IMR-90 (cell line): Measurements from ENCODE around the gene MAPK9. TPM values are rescaled to one million over a fixed set of nuclear protein-coding genes. Genes with fewer than 3 reads are reported as not detected.

Experiments
- ATAC-seq: fragments of 200-7000 bp; cut with Tn5 transposase; 2 replicates; pipeline ENCODE4 v1.9.1; 2020; ENCODE audit warnings: low read depth, mild to moderate bottlenecking, moderate library complexity
- BruUV-seq: library from RNA; stranded (reverse); fragments of 400-500 nt; replicated peaks from 2 replicates; lab custom pipeline; 2021; lab: Mats Ljungman, UMichigan
- CTCF ChIA-PET: fragments of 300-600 bp; formaldehyde crosslinking; extraction: SDS; loops from one replicate; lab custom pipeline; 2021; ENCODE audit warnings: antibody characterized with exemption; lab: Yijun Ruan, JAX
- POLR2A ChIA-PET: fragments of 300-600 bp; sonication (Branson Sonifier 250); formaldehyde crosslinking; loops from one replicate; lab custom pipeline; 2022; ENCODE audit warnings: antibody characterized with exemption; ENCODE audit not compliant: unreplicated experiment; lab: Charles Lee
- DNase-seq: peaks from one replicate; pipeline ENCODE4 v3.0.0; 2013
- H2AFZ ChIP-seq: replicated peaks from 2 replicates; pipeline ENCODE3; 2013; ENCODE audit warnings: low read length, mild to moderate bottlenecking; ENCODE audit not compliant: poor library complexity
- H2AK5ac ChIP-seq: 2 replicates; pipeline ENCODE4 v1.6.1; 2013; ENCODE audit warnings: low read depth, low read length, inconsistent platforms
- H2AK9ac ChIP-seq: replicated peaks from 2 replicates; pipeline ENCODE3; 2013; ENCODE audit warnings: mild to moderate bottlenecking, low read depth, low read length, moderate library complexity; ENCODE audit not compliant: poor library complexity
- H2BK120ac ChIP-seq: 2 replicates; pipeline ENCODE4 v1.6.1; 2013; ENCODE audit warnings: low read depth, low read length, inconsistent platforms
- H2BK15ac ChIP-seq: 3 replicates; pipeline ENCODE4 v1.6.1; 2013; ENCODE audit warnings: low read depth, low read length, inconsistent platforms
- H2BK20ac ChIP-seq: 2 replicates; pipeline ENCODE4 v1.6.1; 2013; ENCODE audit warnings: low read depth, mild to moderate bottlenecking, inconsistent platforms, low read length, moderate library complexity
- H2BK5ac ChIP-seq: 2 replicates; pipeline ENCODE4 v1.6.1; 2013; ENCODE audit warnings: mild to moderate bottlenecking, low read depth, low read length, inconsistent platforms; ENCODE audit not compliant: poor library complexity, severe bottlenecking
- H3K14ac ChIP-seq: replicated peaks from 2 replicates; pipeline ENCODE4 v1.6.1; 2013; ENCODE audit warnings: low read depth, low read length, inconsistent platforms
- H3K18ac ChIP-seq: 2 replicates; pipeline ENCODE4 v1.6.1; 2013; ENCODE audit warnings: low read depth, low read length, control low read depth
- H3K23ac ChIP-seq: 2 replicates; pipeline ENCODE4 v1.6.1; 2013; ENCODE audit warnings: low read depth, low read length, inconsistent platforms
- H3K27ac ChIP-seq: 2 replicates; pipeline ENCODE4 v1.5.1; 2013; ENCODE audit warnings: mild to moderate bottlenecking, control low read depth, low read length; ENCODE audit not compliant: insufficient read depth
- H3K27me3 ChIP-seq: 2 replicates; pipeline ENCODE4 v1.6.1; 2013; ENCODE audit warnings: low read length; ENCODE audit not compliant: control insufficient read depth, insufficient read depth
- H3K36me3 ChIP-seq: 2 replicates; pipeline ENCODE4 v1.6.1; 2013; ENCODE audit warnings: low read length, mixed read lengths; ENCODE audit not compliant: control insufficient read depth, insufficient read depth
- H3K4ac ChIP-seq: 2 replicates; pipeline ENCODE4 v1.6.1; 2013; ENCODE audit warnings: low read depth, low read length, inconsistent platforms
- H3K4me1 ChIP-seq: 2 replicates; pipeline ENCODE4 v1.6.1; 2013; ENCODE audit warnings: low read length, mixed read lengths; ENCODE audit not compliant: control insufficient read depth, insufficient read depth
- H3K4me2 ChIP-seq: 2 replicates; pipeline ENCODE4 v1.6.1; 2013; ENCODE audit warnings: low read depth, mild to moderate bottlenecking, control low read depth, low read length, moderate library complexity
- H3K4me3 ChIP-seq: 2 replicates; pipeline ENCODE4 v1.5.1; 2013; ENCODE audit warnings: low read depth, mild to moderate bottlenecking, control low read depth, low read length, moderate library complexity; ENCODE audit not compliant: insufficient read depth
- H3K56ac ChIP-seq: 2 replicates; pipeline ENCODE4 v1.6.1; 2013; ENCODE audit warnings: low read length, inconsistent platforms; ENCODE audit not compliant: insufficient read depth; ENCODE audit errors: extremely low read depth
- H3K79me1 ChIP-seq, 2 experiments: 2 replicates each; pipeline ENCODE4 v1.6.1; 2013; ENCODE audit warnings: low read length in 2 of 2, inconsistent platforms in 1 of 2, low read depth in 1 of 2
- H3K9ac ChIP-seq: 2 replicates; pipeline ENCODE4 v1.6.1; 2013; ENCODE audit warnings: low read depth, low read length, control low read depth
- H3K9me1 ChIP-seq: 2 replicates; pipeline ENCODE4 v1.6.1; 2013; ENCODE audit warnings: low read length, inconsistent platforms; ENCODE audit not compliant: insufficient read depth
- H3K9me3 ChIP-seq: 2 replicates; pipeline ENCODE4 v1.6.1; 2013; ENCODE audit warnings: low read length; ENCODE audit not compliant: control insufficient read depth, insufficient read depth
- H4K20me1 ChIP-seq: 2 replicates; pipeline ENCODE4 v1.6.1; 2013; ENCODE audit warnings: low read length, inconsistent platforms; ENCODE audit not compliant: insufficient read depth
- H4K5ac ChIP-seq: 2 replicates; pipeline ENCODE4 v1.6.1; 2013; ENCODE audit warnings: mild to moderate bottlenecking, low read depth, low read length, control low read depth
- H4K8ac ChIP-seq, 2 experiments: 2 replicates each; pipeline ENCODE4 v1.6.1; 2013; ENCODE audit warnings: low read depth in 2 of 2, low read length in 2 of 2, control low read depth in 1 of 2, inconsistent platforms in 1 of 2
- H4K91ac ChIP-seq: 2 replicates; pipeline ENCODE4 v1.6.1; 2013; ENCODE audit warnings: low read depth, low read length, inconsistent platforms; ENCODE audit not compliant: insufficient read depth
- FOS ChIP-seq: fragments of 150-350 bp; IDR thresholded peaks from 2 replicates; pipeline ENCODE4 v1.6.1; 2016; ENCODE audit warnings: low read depth, low read length
- MAZ ChIP-seq: IDR thresholded peaks from 2 replicates; pipeline ENCODE4 v1.6.1; 2012; ENCODE audit warnings: low read depth, mild to moderate bottlenecking, low read length, improper control_type of control experiment, moderate library complexity, borderline replicate concordance
- WGBS, 2 experiments: methylation state at CpG; one replicate each; pipeline versions ENCODE4 v1.1.5 to v1.1.7; 2013; ENCODE audit warnings: missing lambda C conversion rate in 2 of 2; ENCODE audit not compliant: insufficient read length in 1 of 2; ENCODE audit errors: extremely low coverage in 2 of 2; 5-methylcytosine and 5-hydroxymethylcytosine counted together
- dilution Hi-C: fragments of 300-500 bp; cut with HindIII; formaldehyde crosslinking; loops from one replicate; pipeline ENCODE4 v1.14.3; 2018; ENCODE audit warnings: low sequenced_read_pairs; ENCODE audit not compliant: unreplicated experiment
- in situ Hi-C: fragments of 300-500 bp; cut with MboI; formaldehyde crosslinking; loops from 3 replicates; pipeline ENCODE4 v1.14.3; 2019; ENCODE audit warnings: low sequenced_read_pairs, inconsistent platforms, mixed read lengths
- intact Hi-C: fragments of 100-400 bp; cut with micrococcal nuclease; formaldehyde crosslinking; loops from 2 replicates; pipeline ENCODE4 v1.10.0; 2022
- polyA plus RNA-seq, 3 experiments: library from polyadenylated mRNA; depleted of rRNA; stranded (reverse); fragments of >200 nt; gene quantifications; 2 replicates each; pipeline ENCODE4 v1.2.3, GENCODE V29; 2012; ENCODE audit warnings: low replicate concordance in 1 of 3
- total RNA-seq: library from RNA; depleted of rRNA; stranded (reverse); fragments of >200 nt; gene quantifications from 2 replicates; pipeline ENCODE4 v1.2.3, GENCODE V29; 2012
- TF ChIP-seq, protein P1 (sequence below): fragments of 150-350 bp; IDR thresholded peaks from 2 replicates; pipeline ENCODE4 v1.6.1; 2017; ENCODE audit warnings: mild to moderate bottlenecking, antibody characterized with exemption, low read length, low read depth

Gene MAPK9
- total and polyA plus RNA-seq, 2 of the 4 experiments (the other 2 are of a cell fraction): 22.9 to 23.3 TPM

DNA sequence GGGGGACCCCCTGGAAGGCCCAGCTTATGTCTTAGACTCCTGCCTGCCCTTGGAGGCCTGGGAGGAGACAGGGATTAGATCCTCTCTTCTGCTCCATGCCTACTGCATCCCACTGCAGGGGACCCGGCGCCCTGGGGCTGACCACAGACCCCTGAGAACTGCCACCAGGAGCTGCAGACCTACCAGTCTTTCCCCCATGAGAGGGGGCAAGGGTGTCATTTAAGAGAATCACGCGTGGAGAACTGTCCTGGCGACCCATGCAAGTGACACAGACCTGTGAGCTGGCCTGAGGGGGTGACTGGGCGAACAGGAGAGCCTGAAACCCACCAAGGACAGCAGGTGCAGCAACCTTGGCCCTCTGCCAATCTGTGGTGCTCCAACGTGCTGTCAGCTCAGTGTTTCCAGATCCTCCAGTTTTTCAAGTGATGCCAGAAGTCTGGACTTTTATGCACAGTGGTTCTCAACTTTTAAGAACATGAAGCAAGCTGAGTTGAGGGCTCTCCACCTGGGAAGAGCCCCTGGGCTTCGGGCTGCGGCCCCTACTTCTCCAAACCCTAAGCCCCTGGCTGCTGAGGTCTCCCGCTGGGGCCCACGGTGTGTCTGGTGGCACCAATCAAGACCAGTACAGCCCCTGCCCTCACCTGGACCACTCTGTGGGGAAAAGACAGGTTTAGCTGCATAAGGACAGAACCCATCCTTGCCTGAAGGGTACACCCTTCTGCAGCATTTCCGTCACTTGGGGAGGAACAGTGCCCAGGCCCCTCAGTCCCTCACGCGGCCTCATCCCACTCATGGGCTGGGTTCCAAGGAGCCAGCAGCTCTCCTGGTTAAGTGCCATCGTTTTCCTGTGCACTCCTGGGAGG lies 43.1 kb upstream of the MAPK9 start:
- Histone ChIP-seq H3K14ac (no peak overlapping the region), H2BK20ac (no peak overlapping the region), H2BK5ac (no peak overlapping the region), H3K9me3 (no peaks in the 10 kb centered on the region), H4K20me1 (peaks cover 21% of the 10 kb centered on the region), H3K9ac (no peak overlapping the region), H3K79me1 (peaks cover 0 to 15% of the 10 kb centered on the region in 2 experiments; a peak in 2 of 4 replicates), H3K27me3 (no peaks in the 10 kb centered on the region), H2AK9ac (no peak overlapping the region), H3K18ac (no peak overlapping the region), H2BK120ac (no peak overlapping the region), H3K4ac (no peak overlapping the region), H3K23ac (no peak overlapping the region), H3K27ac (no peak overlapping the region), H2AK5ac (no peak overlapping the region), H4K5ac (no peak overlapping the region), H3K9me1 (peaks cover 23% of the 10 kb centered on the region), H3K4me3 (no peak overlapping the region), H3K36me3 (peaks cover 27% of the 10 kb centered on the region), H3K4me2 (no peak overlapping the region), H3K56ac (no peak overlapping the region), H2BK15ac (no peak overlapping the region), H2AFZ (no peak overlapping the region), H3K4me1 (peaks cover 14% of the 10 kb centered on the region), H4K8ac (no peak overlapping the region), H4K91ac (no peak overlapping the region)
- WGBS, 2 experiments: 93% methylated on average over 5 of the region's 15 CpGs; no CpG with 5 or more reads in 1 of the 2 experiments
- in situ Hi-C loops (no loop called here), dilution Hi-C loops (no loop called here), intact Hi-C loops (no loop called here)
- ChIA-PET CTCF (no interaction called here), POLR2A (no interaction called here)
- TF ChIP-seq FOS: no peak
- TF ChIP-seq MAZ: no peak
- TF ChIP-seq, protein P1, sequence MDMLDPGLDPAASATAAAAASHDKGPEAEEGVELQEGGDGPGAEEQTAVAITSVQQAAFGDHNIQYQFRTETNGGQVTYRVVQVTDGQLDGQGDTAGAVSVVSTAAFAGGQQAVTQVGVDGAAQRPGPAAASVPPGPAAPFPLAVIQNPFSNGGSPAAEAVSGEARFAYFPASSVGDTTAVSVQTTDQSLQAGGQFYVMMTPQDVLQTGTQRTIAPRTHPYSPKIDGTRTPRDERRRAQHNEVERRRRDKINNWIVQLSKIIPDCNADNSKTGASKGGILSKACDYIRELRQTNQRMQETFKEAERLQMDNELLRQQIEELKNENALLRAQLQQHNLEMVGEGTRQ: no peak
- no peak for DNase-seq
- no peak for ATAC-seq
- no TSS peak for BruUV-seq
